Pancreas (tissue), 10 donors: ENCODE measurements around the gene DGCR2. TPM values are rescaled to one million over a fixed set of nuclear protein-coding genes. Genes with fewer than 3 reads are reported as not detected.

ENCODE experiments used
- ATAC-seq, 4 donors: fragments of 200-7000 bp; cut with Tn5 transposase; one replicate each; pipeline versions ENCODE4 v1.8.0 to v1.9.1; 2020; ENCODE audit warnings: mild to moderate bottlenecking in 4 of 4, moderate library complexity in 4 of 4
- DNase-seq, 6 donors: peaks; one replicate each; pipeline ENCODE4 v3.0.0-alpha.2; 2020
- FAIRE-seq: peaks from 2 replicates; lab custom pipeline; 2012; peaks lifted over from hg19 to GRCh38; lab: Jason Lieb, UNC
- H3K27ac ChIP-seq, 4 donors: fragments of 200-600 bp; sonication (generic); 1 replicate in 3 of 4; 2 replicates in 1 of 4; pipeline versions ENCODE4 v1.5.0 to v1.8.0; 2020
- H3K27me3 ChIP-seq, 4 donors: fragments of 200-600 bp; one replicate each; pipeline ENCODE4 v1.8.0; 2021
- H3K36me3 ChIP-seq, 3 donors: fragments of 200-600 bp; sonication (generic) in 1 of 3; one replicate each; pipeline versions ENCODE4 v1.5.0 to v1.8.0; 2020 to 2021
- H3K4me1 ChIP-seq, 3 donors: fragments of 200-600 bp; one replicate each; pipeline ENCODE4 v1.8.0; 2021
- H3K4me3 ChIP-seq, 4 donors: fragments of 200-600 bp; sonication (generic) in 2 of 4; one replicate each; pipeline versions ENCODE4 v1.5.0 to v1.8.0; 2020 to 2021
- H3K9me3 ChIP-seq, 4 donors: fragments of 200-600 bp; one replicate each; pipeline ENCODE4 v1.8.0; 2021
- CTCF ChIP-seq, 4 donors: fragments of 200-600 bp; sonication (generic) in 3 of 4; IDR thresholded peaks; one replicate each; pipeline versions ENCODE4 v1.5.0 to v1.8.0; 2021; ENCODE audit warnings: antibody characterized with exemption in 4 of 4
- WGBS, 2 donors: extraction: QIAGEN DNeasy Blood & Tissue Kit; methylation state at CpG; one replicate each; pipeline ENCODE4 v1.1.7; 2013; 5-methylcytosine and 5-hydroxymethylcytosine counted together
- intact Hi-C, 3 donors: fragments of 100-400 bp; cut with DNase I; formaldehyde crosslinking; loops; one replicate each; pipeline versions ENCODE4 v1.11.1 to v1.14.2; 2022
- polyA plus RNA-seq, 2 donors: library from polyadenylated mRNA; stranded (reverse); fragments of 200-250 nt; gene quantifications; one replicate each; pipeline ENCODE4 v1.2.3, GENCODE V29; 2013
- total RNA-seq, 6 donors: library from RNA; stranded (reverse); fragmentation: NEBNext Ultra II Directional in 4 of 6; extraction: Animal tissue kit (Norgen Biotek cat#: 25700) in 4 of 6; gene quantifications; one replicate each; pipeline versions ENCODE4 v1.2.1 to v1.2.4, GENCODE V29; 2021 to 2023
- donor health status: healthy with polysubstance abuse.
- donor health status: DM: no; HTN: no; CAD: no; lungs with moderate emphysema.
- donor health status: DM: no; HTN: no; CAD: no.
- donor health status: control.
- donor health status: control.
- donor health status: Bipolar disorder and iron deficiency.
- donor health status: DM: yes; HTN: yes; CAD: no.
- donor health status: DM: no; HTN: no; CAD: no.
- donor health status: DM: no; HTN: no; CAD: no.
- donor health status: DM: yes; HTN: yes; CAD: no.

Gene DGCR2
- total and polyA plus RNA-seq, 8 donors = 24.3 to 41.5 (median 30.1) TPM

GRCh38 chr22:19138217-19139000 lies 16.2 kb upstream of the DGCR2 start:
- Histone ChIP-seq H3K36me3 (peaks cover 0 to 56% (median 37%) of the 10 kb centered on the region in 3 donors), H3K27me3 (no peaks in the 10 kb centered on the region), H3K27ac (no peak overlapping the region), H3K9me3 (no peaks in the 10 kb centered on the region), H3K4me3 (no peak overlapping the region), H3K4me1 (peaks cover 0 to 2% (median 1%) of the 10 kb centered on the region in 3 donors)
- 86% methylated on average over 15 of the region's 15 CpGs for whole genome bisulfite sequencing, 2 donors
- ATAC-seq = no peak
- intact Hi-C loops = loop anchor here in 1 of 3 donors (10.0 kb wide), 2 partner anchors 84 to 86 kb away; no protein-coding TSS in a partner anchor
- no peak for FAIRE-seq
- TF ChIP-seq CTCF (IDR thresholded peaks at IDR 0.05) = no peak
- DNase-seq = peak in 3 of 6 donors; percentile 8 to 56 (median 22)

- ATAC-seq (no peak), FAIRE-seq (no peak), DNase-seq (no peak)
- Histone ChIP-seq H3K4me3 (no peak overlapping the region), H3K27ac (no peak overlapping the region), H3K27me3 (no peaks in the 10 kb centered on the region), H3K9me3 (no peaks in the 10 kb centered on the region), H3K4me1 (no peaks in the 10 kb centered on the region), H3K36me3 (peaks cover 0 to 55% (median 37%) of the 10 kb centered on the region in 3 donors)
- no peak for TF ChIP-seq CTCF (IDR thresholded peaks at IDR 0.05)
- WGBS, 2 donors = 89 to 93% methylated on average over 11 of the region's 11 CpGs
- intact Hi-C loops = loop anchor here in 1 of 3 donors (10.0 kb wide), 2 partner anchors 83 to 87 kb away; no protein-coding TSS in a partner anchor
Observed at GRCh38 chr22:19137384-19138216, 15.4 kb upstream of the DGCR2 start.

DNA sequence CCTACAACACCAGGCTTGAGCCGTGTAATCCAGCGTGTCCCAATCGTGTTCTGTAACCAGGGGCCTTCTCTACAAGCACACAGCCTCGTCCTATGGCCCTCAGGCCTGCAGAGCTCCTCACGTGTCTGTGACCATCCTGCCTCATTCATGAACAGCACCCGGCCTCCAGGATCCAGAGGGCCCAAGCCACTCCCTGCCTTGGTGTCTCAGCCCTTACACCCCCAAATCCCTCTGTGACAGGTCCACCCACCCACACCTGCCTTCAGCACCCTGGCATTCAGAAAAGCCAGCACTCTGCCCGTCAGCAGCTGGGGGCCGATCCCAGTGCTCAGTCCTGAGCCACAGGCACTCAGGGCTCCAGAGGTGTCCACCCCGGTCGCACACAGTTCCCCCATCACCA lies 14.7 kb upstream of the DGCR2 start:
- intact Hi-C loops = loop anchor here in 1 of 3 donors (10.0 kb wide), 2 partner anchors 82 to 88 kb away; no protein-coding TSS in a partner anchor
- H3K36me3 ChIP-seq = peaks cover 0 to 48% (median 37%) of the 10 kb centered on the region in 3 donors
- H3K27ac ChIP-seq = no peak overlapping the region
- no peak for TF ChIP-seq CTCF (IDR thresholded peaks at IDR 0.05)
- FAIRE-seq = no peak
- ATAC-seq = no peak
- WGBS, 2 donors = 90 to 95% methylated on average over 10 of the region's 10 CpGs
- H3K4me3 ChIP-seq = no peak overlapping the region
- DNase-seq = peak in 1 of 6 donors; percentile 42
- no peaks in the 10 kb centered on the region for H3K27me3 ChIP-seq
- no peaks in the 10 kb centered on the region for H3K4me1 ChIP-seq
- no peaks in the 10 kb centered on the region for H3K9me3 ChIP-seq

DNA sequence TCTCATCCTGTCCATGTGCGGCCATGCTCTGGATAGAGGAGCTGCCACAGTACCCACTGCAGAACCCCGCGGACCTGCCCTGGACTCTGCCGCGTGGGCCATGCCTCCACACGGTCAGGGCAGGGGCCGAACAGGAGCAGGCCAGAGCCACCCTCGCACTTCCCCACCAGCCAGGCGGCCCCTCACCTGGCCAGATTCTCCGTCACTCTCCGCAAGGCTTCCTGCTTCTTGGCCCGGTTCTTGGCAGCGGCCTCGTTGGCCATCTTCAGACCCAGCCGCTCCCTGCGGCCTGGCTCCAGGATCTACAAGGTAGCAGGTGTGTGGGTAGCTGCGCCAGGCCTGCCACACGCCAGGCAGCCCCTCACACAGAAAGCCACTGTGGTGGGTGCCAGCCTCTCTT lies 12.7 kb upstream of the DGCR2 start:
- Histone ChIP-seq H3K4me1 (no peaks in the 10 kb centered on the region), H3K4me3 (no peak overlapping the region), H3K9me3 (no peaks in the 10 kb centered on the region), H3K27me3 (no peaks in the 10 kb centered on the region), H3K27ac (no peak overlapping the region), H3K36me3 (peaks cover 0 to 41% (median 32%) of the 10 kb centered on the region in 3 donors)
- intact Hi-C loops = loop anchor here in 1 of 3 donors (10.0 kb wide), 2 partner anchors 80 to 90 kb away; no protein-coding TSS in a partner anchor
- FAIRE-seq (no peak), DNase-seq (peak in 1 of 6 donors; percentile 58), ATAC-seq (no peak)
- WGBS, 2 donors = 91 to 95% methylated on average over 18 of the region's 18 CpGs
- no peak for TF ChIP-seq CTCF (IDR thresholded peaks at IDR 0.05)
